Endothelial cell of umbilical vein (primary cell): ENCODE measurements around the gene CDKN3.

Source experiments
- CTCF ChIP-seq, 2 donors: IDR thresholded peaks; 1 replicate in 1 of 2; 2 replicates in 1 of 2; pipeline ENCODE4 v1.5.1; 2011; ENCODE audit warnings: low read length in 2 of 2, mild to moderate bottlenecking in 2 of 2, moderate library complexity in 2 of 2, control low read depth in 1 of 2, inconsistent platforms in 1 of 2, low read depth in 1 of 2; ENCODE audit not compliant: insufficient read depth in 1 of 2; ENCODE audit errors: extremely low read depth in 1 of 2
- EZH2 ChIP-seq: IDR thresholded peaks from 2 replicates; pipeline ENCODE4 v1.6.1; 2012; ENCODE audit warnings: borderline replicate concordance, low read depth, mild to moderate bottlenecking, moderate library complexity, low read length, inconsistent platforms; ENCODE audit not compliant: severe bottlenecking
- FOS ChIP-seq: IDR thresholded peaks from 2 replicates; pipeline ENCODE4 v1.6.1; 2011; ENCODE audit warnings: mild to moderate bottlenecking, low read length, moderate library complexity, borderline replicate concordance; ENCODE audit not compliant: insufficient read depth
- GATA2 ChIP-seq: IDR thresholded peaks from 2 replicates; pipeline ENCODE4 v1.7.0; 2011; ENCODE audit warnings: low read depth, mild to moderate bottlenecking, moderate library complexity, mixed read lengths, low read length; ENCODE audit not compliant: insufficient read length, insufficient read depth
- JUN ChIP-seq: IDR thresholded peaks from 2 replicates; pipeline ENCODE4 v1.6.1; 2011; ENCODE audit warnings: borderline replicate concordance, low read depth; ENCODE audit not compliant: insufficient read length, insufficient read depth
- MAX ChIP-seq: IDR thresholded peaks from 2 replicates; pipeline ENCODE4 v1.6.1; 2011; ENCODE audit not compliant: insufficient read depth, insufficient read length
- MYC ChIP-seq: IDR thresholded peaks from one replicate; pipeline ENCODE4 v1.6.1; 2011; ENCODE audit warnings: mild to moderate bottlenecking, low read depth, low read length
- POLR2A ChIP-seq: IDR thresholded peaks from 2 replicates; pipeline ENCODE4 v1.6.1; 2012; ENCODE audit warnings: low read depth, mild to moderate bottlenecking, control low read depth, low read length
- POLR2AphosphoS5 ChIP-seq: IDR thresholded peaks from 2 replicates; pipeline ENCODE4 v1.6.1; 2012; ENCODE audit warnings: low read depth, mild to moderate bottlenecking, control low read depth, low read length, moderate library complexity; ENCODE audit not compliant: insufficient read depth

GRCh38 chr14:54435500-54435981 is 38.7 kb downstream of the CDKN3 start:
- no peak for TF ChIP-seq MAX
- no peak for TF ChIP-seq CTCF (IDR thresholded peaks at IDR 0.05; ENCODE audit: extremely low read depth in 1 of 2, insufficient read depth in 1 of 2, low read depth in 1 of 2, low read length in 2 of 2)
- no peak for TF ChIP-seq EZH2
- TF ChIP-seq POLR2AphosphoS5 = no peak
- no peak for TF ChIP-seq POLR2A
- TF ChIP-seq FOS = peak; percentile 63
- peak; percentile 84 for TF ChIP-seq GATA2
- peak; percentile 82 for TF ChIP-seq JUN
- no peak for TF ChIP-seq MYC
